Hematopoietic multipotent progenitor cell treated with erythropoietin and hydrocortisone succinate and interleukin-3 and kit ligand, for 6 days (in vitro differentiated cells): ENCODE measurements around the gene PCBP2.

ENCODE experiments used
- DNase-seq: peaks from one replicate; pipeline ENCODE4 v3.0.0-alpha.2; 2015

Gene PCBP2

GRCh38 chr12:53513712-53514410 lies 62.0 kb downstream of the PCBP2 start:
- DNase-seq, result no peak

GRCh38 chr12:53514628-53515290 lies 62.9 kb downstream of the PCBP2 start:
- DNase-seq, result no peak

GRCh38 chr12:53515291-53515680 lies 63.4 kb downstream of the PCBP2 start:
- no peak for DNase-seq

- no peak for DNase-seq
Measured at GRCh38 chr12:53516758-53517455, 65.0 kb downstream of the PCBP2 start.

GRCh38 chr12:53518381-53518780 lies 66.5 kb downstream of the PCBP2 start:
- DNase-seq, result no peak

DNA sequence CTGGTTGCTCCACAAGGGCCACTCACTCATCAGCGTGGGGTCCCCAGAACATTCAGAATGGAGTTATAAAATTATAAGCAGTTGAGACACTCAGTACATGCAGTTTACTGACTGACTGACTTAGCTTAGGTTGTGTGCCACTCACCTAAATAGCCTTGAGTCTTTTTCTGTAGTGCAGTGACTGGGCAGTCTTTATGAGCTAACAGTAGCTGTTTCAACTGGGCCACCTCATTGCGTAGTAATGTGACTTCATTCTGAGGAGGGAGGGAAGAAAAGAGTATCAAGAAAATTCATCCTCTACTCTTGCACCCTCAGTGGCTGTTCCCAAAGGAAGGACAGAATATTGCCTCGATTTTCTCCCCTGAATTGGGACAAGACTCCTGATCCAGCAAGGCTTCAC lies 71.2 kb downstream of the PCBP2 start:
- DNase-seq, result no peak

DNA sequence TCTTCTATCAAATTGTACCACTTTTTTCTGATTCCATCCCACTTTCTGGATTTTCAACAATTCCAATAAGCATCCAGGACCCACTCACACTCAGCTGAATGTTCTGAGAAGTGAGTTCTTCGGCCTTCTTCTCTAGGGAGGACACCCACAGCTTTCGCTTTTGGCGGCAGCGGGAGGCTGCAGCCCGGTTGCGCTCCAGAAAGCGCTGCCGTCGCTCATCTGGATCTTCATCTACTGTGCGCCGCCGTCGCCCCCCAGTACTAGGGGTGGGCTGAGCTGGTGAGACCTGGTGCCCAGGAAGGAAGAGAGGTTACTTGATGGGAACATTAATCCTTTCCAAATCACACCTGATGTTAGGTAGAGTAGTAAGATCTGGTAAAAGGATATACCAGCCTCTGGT lies 72.6 kb downstream of the PCBP2 start:
- no peak for DNase-seq

GRCh38 chr12:53530061-53530460 lies 78.2 kb downstream of the PCBP2 start:
- no peak for DNase-seq
